Left renal pelvis (tissue), 4 donors: ENCODE results near the gene IMP3. TPM values are rescaled to one million over a fixed set of nuclear protein-coding genes. Genes with fewer than 3 reads are reported as not detected.
"Not testable (repeated sequence)": the region's sequence is repeated elsewhere in the genome, so short reads cannot be mapped to it uniquely, and the experiment has no call there.

ENCODE experiments used
- DNase-seq, 4 donors: peaks; one replicate each; pipeline ENCODE4 v3.0.0-alpha.2; 2013; ENCODE audit warnings: low read depth in 4 of 4, low spot score in 3 of 4
- polyA plus RNA-seq, 4 donors: library from polyadenylated mRNA; unstranded; fragments of 120-200 nt; gene quantifications; one replicate each; pipeline ENCODE4 v1.2.1, GENCODE V29; 2013; ENCODE audit not compliant: insufficient read length in 4 of 4

Gene IMP3, protein sequence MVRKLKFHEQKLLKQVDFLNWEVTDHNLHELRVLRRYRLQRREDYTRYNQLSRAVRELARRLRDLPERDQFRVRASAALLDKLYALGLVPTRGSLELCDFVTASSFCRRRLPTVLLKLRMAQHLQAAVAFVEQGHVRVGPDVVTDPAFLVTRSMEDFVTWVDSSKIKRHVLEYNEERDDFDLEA
- polyA plus RNA-seq = 10 to 100 TPM; 31.3 to 59.1 (median 51.5) TPM

DNA sequence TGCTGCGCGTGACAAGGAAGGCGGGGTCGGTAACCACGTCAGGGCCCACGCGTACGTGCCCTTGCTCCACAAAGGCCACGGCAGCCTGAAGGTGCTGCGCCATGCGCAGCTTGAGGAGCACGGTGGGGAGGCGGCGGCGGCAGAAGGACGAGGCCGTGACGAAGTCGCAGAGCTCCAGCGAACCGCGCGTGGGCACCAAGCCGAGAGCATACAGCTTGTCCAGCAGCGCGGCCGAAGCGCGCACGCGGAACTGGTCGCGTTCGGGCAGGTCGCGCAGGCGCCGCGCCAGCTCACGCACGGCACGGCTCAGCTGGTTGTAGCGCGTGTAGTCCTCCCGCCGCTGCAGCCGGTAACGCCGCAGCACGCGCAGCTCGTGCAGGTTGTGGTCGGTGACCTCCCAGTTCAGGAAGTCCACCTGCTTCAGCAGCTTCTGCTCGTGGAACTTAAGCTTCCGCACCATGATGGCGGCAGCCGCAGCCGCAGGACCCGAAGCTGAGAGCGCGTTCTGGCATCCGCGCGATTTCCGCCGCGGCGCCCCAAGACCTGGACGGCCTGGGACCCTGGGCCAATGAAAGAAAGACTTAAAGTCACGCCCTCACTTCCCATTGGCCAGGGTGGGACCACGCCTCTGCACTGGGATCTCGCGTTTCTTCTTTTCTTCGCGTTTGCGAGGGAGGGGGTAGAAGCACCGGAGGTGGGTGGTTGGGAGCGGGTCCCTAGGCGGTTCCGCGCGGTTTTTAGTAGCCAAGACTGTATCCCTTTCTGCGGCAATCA is at the start of gene IMP3:
Gene IMP3 (minus strand): TSS at position 516 of the 774 bp plus-strand sequence. CDS start 56 bp downstream, at position 460.
- DNase-seq = peak; percentile 93 to 95 (median 94)

DNA sequence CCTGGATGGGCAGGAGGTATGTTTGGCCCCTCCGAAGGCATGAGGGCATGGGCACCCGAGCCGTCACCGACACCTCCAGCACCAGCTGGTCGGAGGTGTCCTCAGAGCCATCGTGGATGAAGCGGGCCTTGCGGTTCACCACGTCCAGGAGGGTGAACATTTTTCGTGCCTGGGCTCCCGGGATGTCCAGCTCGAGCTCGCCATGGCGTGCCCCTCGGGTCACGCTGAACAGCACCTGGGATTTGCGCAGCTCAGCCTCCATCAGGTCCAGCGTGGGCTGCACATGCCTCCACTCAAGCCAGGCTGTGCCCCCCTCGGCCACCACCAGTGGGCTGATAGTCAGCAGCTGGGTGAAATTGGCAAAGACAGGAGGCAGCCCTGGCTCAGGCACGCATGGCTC is 49.4 kb upstream of the IMP3 start:
- DNase-seq = not testable (repeated sequence)

DNA sequence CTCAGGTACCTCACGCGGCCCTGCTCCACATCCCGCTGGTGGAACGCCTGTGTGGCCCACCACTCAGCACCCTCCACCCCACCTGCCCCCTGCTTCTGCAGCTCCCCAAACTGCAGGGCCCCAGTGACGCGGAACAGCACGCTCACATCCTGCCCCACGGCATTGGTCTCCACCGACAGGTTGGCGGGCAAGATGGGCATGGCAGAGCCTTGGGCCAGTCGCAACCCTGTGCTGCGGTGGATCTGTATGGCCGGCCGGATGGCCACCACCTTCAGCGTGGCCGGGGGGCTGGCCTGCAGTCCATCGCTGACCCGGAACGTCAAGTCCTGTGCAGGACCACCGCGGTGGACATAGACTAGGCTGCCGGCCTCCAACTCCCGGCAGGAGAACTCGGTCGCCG is 48.8 kb upstream of the IMP3 start:
- no peak for DNase-seq

DNA sequence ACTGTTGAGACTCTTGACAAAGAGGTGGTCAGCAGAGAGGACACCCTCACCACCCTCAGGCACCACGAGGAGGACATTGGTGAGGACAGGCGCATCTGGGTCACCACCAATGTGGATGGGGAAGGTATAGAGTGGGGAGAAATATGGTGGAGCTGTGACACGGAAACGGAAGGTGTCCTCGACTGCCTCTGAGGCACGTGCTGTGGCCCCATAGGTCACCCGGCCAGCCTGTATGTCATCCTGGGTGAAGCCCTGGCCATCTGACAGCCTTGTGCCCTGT is 48.2 kb upstream of the IMP3 start:
- no peak for DNase-seq

DNA sequence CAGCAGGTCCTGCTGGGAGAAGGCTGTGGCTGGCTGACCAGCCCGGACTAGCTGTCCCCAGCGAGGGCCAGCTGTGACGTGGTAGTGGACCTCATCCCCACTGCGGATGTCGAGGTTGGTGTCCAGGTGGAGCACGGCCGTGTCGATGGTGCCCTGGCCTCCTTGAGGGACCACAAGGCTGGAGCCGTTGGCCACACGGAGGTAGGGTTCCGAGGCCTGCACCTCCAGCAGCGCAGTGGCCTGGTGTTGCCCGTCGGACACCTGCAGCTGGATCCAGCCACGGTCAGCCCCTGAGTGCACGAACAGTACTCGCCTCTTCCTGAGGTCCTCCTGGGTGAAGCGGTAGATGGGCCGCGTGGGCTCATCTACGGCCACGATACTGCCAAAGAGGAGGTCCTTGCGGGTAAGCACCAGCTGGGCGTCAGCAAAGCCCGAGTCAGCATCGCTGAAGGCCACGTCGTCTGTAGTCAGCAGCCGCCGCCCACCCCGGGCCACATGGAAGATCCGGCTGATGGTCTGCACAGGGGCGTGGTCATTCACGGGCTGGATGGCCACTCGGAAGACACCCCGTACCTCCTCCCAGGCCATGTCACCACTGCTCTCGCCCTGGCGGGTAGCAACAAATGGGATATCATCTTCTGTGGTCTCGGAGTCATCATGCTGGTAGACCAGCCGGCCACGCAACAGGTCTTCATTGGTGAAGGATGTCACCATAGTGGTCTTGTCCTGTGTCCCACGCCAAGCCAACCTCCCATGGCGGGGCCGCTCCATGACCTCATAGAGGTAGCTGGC is 47.7 kb upstream of the IMP3 start:
- DNase-seq = no peak

DNA sequence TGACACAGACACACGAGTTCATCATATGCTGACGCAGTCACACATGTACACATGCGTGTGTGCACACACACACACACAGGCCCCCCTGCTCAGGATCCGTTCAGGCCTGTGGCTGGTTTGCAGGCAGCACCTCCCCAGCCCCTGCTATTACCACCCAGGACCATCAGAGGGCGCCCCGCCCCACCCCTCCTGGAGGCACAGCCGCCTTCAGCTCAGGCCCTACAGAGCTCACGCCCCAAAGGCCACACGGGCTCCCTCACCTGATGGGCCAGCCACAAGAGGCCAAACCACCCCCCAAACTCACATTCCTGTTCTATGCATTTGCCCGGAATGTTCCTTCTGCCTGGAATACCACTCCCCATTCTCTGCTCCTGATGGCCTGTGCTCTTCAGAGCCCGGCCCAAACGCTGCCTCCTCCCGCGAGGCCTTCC is 46.2 kb upstream of the IMP3 start:
- not testable (repeated sequence) for DNase-seq

DNA sequence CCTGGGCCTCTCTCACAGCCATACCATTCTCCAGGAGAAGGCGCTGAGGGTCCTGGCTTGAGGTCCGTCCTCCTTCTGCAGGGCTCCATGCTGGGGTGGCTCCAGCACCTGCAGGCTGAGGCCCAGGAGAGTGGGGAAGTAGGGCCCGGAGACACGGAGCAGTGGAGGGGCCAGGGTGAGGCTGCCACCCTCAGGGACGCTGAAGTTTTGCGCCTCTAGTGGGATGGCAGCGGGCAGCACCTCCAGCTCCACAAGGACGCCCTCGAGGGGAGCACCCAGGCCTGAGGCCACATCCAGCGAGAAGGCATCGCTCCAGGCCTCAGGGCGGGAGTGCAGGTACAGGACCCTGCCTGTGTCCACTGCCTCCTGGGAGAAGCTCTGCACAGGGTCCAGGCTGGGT is 45.2 kb upstream of the IMP3 start:
- no peak for DNase-seq

DNA sequence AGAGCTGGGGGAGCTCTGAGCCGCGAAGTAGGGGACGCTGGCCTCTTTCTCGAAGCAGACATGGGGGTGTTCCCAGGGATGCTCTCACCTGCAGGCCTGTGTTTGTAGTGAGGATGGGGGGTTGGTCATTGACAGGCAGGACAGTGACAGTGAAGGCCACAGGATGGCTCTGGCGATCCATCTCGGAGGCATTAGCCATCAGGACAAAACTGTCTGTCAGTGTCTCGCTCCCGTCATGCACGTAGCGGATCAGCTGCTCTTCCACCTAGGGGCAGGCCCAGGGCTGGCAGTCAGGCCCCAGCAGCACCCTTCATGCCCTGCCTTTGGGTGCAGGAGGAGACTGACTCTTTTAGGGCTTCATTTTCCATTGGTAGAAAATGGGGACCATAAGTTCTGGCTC is 44.6 kb upstream of the IMP3 start:
- DNase-seq = no peak

DNA sequence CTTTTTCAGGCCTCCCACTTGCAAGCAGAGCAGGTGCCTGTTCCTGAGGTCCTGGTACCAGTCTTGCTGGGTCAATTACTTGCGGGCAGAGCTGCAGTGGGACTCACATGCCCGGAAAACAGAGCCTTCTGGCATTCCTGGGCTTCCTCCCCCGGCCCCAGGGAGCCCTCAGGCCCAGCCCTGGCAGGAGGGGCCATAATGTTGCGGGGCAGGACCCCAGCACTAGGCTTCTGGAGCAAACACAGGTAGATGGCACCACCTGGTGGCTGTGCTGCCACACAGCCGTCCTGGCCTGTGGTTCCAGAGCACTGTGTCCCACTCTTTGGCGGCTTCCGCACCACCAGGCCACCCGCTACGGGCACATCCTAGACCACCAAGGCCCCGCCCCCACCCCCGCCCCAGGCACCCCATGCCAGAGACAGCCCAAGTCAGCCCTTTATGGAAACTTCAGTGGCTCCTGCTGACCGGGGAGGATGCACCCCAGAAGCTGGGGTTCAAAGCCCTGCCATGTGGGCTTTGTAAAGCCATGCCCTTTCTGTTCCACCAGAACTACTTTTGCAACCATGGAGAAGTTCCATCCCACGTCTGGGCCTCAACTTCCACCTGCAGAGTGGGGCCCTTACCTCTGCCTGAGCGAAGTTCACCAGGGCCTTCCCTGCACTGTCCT is 43.8 kb upstream of the IMP3 start:
- DNase-seq = not testable (repeated sequence)

DNA sequence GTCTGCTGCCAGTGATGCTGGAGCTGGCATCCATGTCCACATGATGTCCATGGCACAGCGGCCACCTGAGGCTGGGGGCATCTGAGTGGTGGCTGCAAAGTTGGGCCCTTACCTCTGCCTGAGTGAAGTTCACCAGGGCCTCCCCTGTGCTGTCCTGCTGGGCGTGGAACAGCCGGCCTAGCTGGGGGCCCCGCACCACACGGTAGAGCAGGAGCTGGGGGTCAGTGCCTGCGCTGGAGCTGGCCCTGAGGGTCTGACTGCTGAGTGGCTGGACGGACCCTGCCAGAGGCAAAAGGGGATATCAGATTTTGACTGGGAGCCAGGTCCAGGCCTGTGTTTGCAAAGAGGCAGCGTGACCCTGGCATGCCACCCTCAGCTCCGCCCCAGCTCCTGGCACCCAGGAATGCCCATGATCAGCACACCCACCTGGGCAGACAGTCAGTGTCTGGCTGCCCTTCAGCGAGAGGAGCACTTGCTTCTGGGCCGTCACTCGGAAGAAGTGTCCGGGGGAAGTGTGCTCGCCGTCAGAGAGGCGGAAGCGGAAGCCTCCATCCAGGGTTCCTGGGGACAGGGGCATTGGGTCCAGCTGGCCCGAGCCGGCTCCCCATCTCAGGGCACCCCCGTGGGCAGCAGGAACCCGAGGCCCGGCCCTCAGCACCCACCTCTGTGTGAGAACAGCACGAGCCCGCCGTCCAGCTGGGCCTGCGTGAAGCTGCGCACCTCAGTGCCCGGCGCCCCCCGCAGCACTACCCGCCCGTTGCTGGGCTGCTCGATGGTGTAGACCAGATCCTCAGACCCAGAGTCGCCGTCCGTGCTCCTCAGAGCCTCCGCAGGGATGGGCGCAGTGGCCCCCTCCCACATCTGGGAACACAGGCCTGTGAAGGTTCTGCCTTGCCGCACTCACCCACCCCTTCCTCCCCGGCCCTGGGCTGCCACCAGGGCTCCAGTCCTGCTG is 42.4 kb upstream of the IMP3 start:
- no peak for DNase-seq

DNA sequence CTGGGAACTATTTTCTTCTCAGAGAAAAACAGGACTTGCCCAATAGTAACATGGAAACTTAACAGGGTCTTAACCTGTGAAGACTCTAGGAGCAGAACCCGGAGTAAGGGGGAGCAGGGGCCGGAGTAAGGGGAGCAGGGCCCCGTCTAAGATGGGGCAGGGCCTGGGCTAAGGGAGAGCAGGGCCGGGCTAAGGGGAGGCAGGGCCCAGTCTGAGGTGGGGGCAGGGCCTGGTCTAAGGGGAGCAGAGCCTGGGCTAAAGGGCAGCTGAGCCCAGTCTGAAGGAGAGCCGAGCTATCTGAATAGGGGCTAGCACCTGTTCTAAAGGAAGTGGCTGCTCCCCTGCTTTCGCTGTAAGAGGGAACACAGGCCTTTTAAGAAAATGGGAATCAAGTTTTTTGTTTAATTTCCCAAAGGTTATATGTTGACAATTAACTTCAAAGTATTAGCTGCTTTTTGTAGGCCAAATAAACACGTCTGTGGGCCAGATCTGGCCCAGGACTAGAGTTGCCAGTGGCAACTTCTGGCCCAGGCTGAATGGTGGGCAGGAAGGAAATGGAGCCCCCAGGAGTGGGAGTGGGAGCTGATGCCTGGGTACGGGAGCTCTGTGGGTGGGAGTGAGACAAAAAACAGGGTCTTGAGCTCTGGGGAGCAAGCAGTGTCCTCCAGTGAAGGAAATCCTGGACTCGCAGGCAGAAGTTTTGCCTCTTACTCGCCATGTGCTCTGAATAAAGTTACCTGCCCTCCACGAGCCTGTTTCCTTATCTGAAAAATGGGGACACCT is 40.2 kb upstream of the IMP3 start:
- no peak for DNase-seq

DNA sequence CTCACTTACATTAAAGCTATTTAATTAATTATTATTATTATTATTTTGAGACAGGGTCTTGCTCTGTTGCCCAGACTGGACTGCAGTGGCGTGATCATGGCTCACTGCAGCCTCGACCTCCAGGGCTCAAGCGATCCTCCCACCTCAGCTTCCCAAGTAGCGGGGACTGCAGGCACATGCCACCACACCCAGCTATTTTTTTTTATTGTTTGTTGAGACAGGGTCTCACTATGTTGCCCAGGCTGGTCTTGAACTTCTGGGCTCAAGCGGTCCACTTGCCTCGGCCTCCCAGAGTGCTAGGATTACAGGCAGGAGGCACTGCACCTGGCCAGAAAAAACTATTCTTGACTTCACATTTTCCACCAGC is 38.3 kb upstream of the IMP3 start:
- DNase-seq = not testable (repeated sequence)

DNA sequence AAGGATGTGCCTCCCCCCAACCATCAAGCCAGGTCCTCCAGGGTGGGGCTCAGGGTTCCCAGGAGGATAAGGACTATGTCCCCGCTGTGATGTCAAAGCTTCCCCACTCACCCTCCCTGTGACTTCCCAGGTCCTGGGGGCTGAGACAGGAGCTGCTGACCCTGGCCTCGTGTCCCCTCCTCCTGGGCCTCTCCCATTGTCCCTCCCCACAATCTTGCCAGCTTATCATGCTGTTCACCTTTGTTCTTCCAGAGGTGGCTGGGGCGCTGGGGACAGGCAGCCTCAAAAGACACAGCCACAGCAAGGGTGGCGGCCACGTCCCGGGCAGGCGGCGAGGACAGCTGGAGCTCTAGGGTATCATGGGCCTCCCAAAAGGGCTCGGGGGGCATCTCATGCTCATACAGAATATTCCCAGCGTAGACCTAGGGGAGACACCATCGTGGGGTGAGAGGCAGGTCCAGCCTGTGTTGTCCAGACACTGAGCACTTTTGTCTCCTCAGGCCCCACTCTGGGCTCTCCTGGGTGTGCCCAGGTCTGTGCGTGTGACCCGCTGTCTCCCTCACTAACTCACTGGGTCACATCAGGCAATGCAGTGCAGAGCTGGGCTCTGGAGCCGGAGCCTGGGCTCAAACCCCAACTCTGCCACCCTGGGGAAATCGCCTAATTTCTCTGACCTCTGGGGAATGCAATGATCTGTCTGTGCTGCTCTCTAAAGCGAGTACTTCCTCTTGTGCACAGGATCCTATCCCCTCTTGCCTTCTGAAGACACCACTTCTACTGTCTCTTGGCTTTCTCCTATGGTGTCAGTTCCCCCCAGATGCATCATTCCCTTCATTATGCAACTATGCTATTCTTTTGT is 37.7 kb upstream of the IMP3 start:
- no peak for DNase-seq

DNA sequence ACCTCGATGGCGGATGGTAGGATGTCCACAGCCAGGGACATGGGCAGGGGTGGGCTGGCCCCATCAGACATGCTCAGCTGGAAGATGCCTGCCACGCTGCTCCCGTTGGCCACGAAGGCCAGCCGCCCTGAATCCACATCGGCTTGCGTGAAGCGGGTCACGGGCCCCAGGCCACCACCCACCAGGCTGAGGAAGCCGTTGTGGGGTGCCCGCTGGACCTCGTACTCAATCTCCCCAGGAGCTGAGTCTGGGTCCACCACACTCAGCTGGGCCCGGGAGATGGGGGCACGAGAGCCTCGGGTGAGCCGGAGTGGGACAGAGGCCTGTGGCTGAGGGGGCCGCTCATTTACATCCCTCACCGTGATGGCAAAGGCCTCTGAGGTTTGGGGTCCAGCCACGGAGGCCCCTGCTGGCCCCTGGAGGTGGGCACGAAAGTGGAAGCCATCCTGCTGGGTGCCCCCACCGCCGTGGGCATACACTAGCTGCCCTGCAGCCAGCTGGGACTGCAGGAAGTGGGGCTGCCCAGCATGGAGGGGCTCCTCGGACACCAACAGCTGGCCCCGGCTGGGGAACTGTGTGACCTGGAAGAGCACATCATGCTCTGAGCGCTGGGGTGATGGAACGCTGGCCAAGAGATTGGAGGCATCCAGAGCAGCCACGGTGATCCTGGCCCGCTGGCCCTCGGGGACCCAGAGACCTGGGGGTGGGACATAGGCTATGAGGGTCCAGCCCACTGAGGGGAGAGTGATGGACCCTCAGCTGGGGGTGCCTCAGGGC is 36.9 kb upstream of the IMP3 start:
- DNase-seq = no peak

DNA sequence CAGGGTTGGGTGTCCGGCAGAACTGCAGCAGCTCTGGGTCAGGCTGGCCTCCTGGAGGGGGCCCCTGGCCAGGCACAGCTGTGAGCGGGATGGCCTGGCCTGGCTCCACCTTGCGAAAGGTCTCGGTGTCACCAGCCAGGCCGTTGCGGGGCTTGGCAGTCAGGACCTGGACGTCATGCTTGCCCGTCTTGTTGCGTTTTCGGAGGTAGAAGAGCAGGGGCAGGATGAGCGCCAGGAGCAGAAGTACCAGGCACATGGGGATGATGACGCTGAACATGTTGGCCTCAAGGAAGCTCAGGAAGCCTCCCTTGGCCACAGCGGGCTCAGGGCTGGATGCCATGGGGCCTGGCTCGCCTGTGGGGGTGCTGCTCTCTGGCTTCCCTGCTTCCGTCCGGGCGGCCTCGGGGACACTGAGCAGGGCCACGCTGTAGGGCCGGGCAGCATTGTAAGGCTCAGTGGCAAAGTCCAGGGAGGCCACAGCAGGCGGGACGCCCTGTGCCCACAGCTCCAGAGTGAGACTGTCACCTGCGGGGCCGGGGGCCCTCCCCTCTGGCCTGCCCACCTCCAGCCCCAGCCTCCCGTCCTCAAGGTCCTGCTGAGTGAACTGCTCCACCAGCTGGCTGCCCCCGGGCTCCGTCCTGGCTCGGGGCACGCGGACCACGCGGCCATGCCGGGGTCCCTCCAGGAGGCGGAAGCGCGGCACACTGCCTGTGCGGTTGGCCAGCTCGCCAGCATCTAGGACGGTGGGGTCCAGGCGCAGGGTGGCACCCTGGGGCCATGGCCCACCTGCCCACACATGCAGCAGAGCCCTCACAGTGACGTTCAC is 35.8 kb upstream of the IMP3 start:
- DNase-seq = no peak

DNA sequence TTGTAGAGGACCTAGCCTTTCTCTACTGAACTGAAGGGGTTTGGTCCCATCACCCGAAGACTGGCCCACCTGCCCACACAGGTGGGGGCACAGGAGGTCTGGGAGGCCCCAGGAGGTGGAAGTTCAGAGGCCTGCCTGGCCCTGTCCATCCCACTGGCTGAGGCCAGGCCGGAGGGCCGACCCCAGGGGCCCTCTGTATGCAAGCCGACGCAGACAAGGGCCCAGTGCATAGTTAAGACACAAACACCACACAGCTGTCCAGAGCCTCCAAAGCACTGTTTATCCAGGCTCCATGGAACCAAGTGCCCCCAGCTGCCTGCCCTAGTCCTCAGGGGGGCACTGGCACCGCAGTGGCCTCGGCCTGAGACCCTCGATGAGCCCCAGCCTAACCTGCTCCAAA is 34.3 kb upstream of the IMP3 start:
- DNase-seq = no peak
